HG03095 (cell line): ENCODE results near the gene SHISAL2A.
A peak's percentile ranks its signal among the peaks of the same experiment; 100 is the strongest.

ENCODE experiments used
- ATAC-seq: cut with Tn5 transposase; IDR thresholded peaks from one replicate; pipeline ENCODE4 v1.9.1; 2021; ENCODE audit warnings: moderate library complexity; ENCODE audit not compliant: unreplicated experiment

Gene SHISAL2A

GRCh38 chr1:52658795-52659194 is 25.8 kb downstream of the SHISAL2A start:
- no peak for ATAC-seq

- peak; percentile 82 for ATAC-seq
Measured at GRCh38 chr1:52659356-52659755, 26.4 kb downstream of the SHISAL2A start.

GRCh38 chr1:52659851-52660596 is 27.1 kb downstream of the SHISAL2A start:
- no peak for ATAC-seq

- no peak for ATAC-seq
Measured at GRCh38 chr1:52660807-52661206, 27.8 kb downstream of the SHISAL2A start.

GRCh38 chr1:52662645-52663313 is 29.8 kb downstream of the SHISAL2A start:
- ATAC-seq = no peak

GRCh38 chr1:52663716-52664115 is 30.7 kb downstream of the SHISAL2A start:
- no peak for ATAC-seq

GRCh38 chr1:52665006-52665941 is 32.3 kb downstream of the SHISAL2A start:
- ATAC-seq = no peak

- no peak for ATAC-seq
Measured at GRCh38 chr1:52667290-52667689, 34.3 kb downstream of the SHISAL2A start.

- no peak for ATAC-seq
Measured at GRCh38 chr1:52667984-52668383, 35.0 kb downstream of the SHISAL2A start.

- ATAC-seq = no peak
Measured at GRCh38 chr1:52668711-52669110, 35.7 kb downstream of the SHISAL2A start.

GRCh38 chr1:52669696-52670095 is 36.7 kb downstream of the SHISAL2A start:
- ATAC-seq = no peak

GRCh38 chr1:52670604-52671003 is 37.6 kb downstream of the SHISAL2A start:
- no peak for ATAC-seq

GRCh38 chr1:52672946-52673345 is 40.0 kb downstream of the SHISAL2A start:
- ATAC-seq = no peak

GRCh38 chr1:52673513-52673912 is 40.5 kb downstream of the SHISAL2A start:
- ATAC-seq = no peak

GRCh38 chr1:52674497-52675384 is 41.8 kb downstream of the SHISAL2A start:
- ATAC-seq = no peak

GRCh38 chr1:52676249-52676903 is 43.4 kb downstream of the SHISAL2A start:
- ATAC-seq = no peak

- ATAC-seq = no peak
Measured at GRCh38 chr1:52677076-52677806, 44.3 kb downstream of the SHISAL2A start.

- no peak for ATAC-seq
Measured at GRCh38 chr1:52679048-52679447, 46.1 kb downstream of the SHISAL2A start.

GRCh38 chr1:52679498-52679897 is 46.5 kb downstream of the SHISAL2A start:
- ATAC-seq = no peak
